WTC11 (cell line): ENCODE data around the gene NKX2-3. TPM values are rescaled to one million over a fixed set of nuclear protein-coding genes. Genes with fewer than 3 reads are reported as not detected.

ENCODE experiments used
- ATAC-seq: fragments of 200-7000 bp; cut with Tn5 transposase; 2 replicates; pipeline ENCODE4 v1.10.0; 2021; ENCODE audit warnings: mild to moderate bottlenecking, moderate library complexity
- CTCF ChIA-PET: fragments of 300-600 bp; sonication (Branson Sonifier 250); formaldehyde crosslinking; loops from one replicate; lab custom pipeline; 2021; ENCODE audit warnings: antibody characterized with exemption; lab: Charles Lee
- POLR2A ChIA-PET: fragments of 350-600 bp; sonication (Branson Sonifier 250); formaldehyde crosslinking; loops from one replicate; lab custom pipeline; 2021; ENCODE audit warnings: antibody characterized with exemption; lab: Charles Lee
- DNase-seq: peaks from one replicate; pipeline ENCODE4 v3.0.0; 2021; ENCODE audit warnings: low spot score
- H3K27ac Mint-ChIP-seq: 2 replicates; pipeline ENCODE4 v1.8.0; 2021; ENCODE audit warnings: mixed read lengths
- H3K27me3 Mint-ChIP-seq: 2 replicates; pipeline ENCODE4 v1.8.0; 2021; ENCODE audit warnings: low read depth, mild to moderate bottlenecking, moderate library complexity, mixed read lengths
- H3K36me3 Mint-ChIP-seq: 2 replicates; pipeline ENCODE4 v1.8.0; 2021; ENCODE audit warnings: mixed read lengths
- H3K4me1 Mint-ChIP-seq: 2 replicates; pipeline ENCODE4 v1.8.0; 2022; ENCODE audit warnings: mixed read lengths
- H3K4me3 Mint-ChIP-seq: 2 replicates; pipeline ENCODE4 v1.8.0; 2021; ENCODE audit warnings: mild to moderate bottlenecking, moderate library complexity, mixed read lengths
- H3K9me3 Mint-ChIP-seq: 2 replicates; pipeline ENCODE4 v1.8.0; 2021; ENCODE audit warnings: mixed read lengths
- AR ChIP-seq: fragments of 250-450 bp; sonication (Bioruptor Pico); IDR thresholded peaks from 2 replicates; pipeline ENCODE4 v1.9.0; 2021; ENCODE audit warnings: mild to moderate bottlenecking
- ATF1 ChIP-seq: sonication (generic); formaldehyde crosslinking; IDR thresholded peaks from 2 replicates; pipeline ENCODE4 v1.8.1; 2023; ENCODE audit warnings: mild to moderate bottlenecking, moderate library complexity, missing genetic modification reagents
- CREB1 ChIP-seq: sonication (generic); formaldehyde crosslinking; IDR thresholded peaks from 2 replicates; pipeline ENCODE4 v1.8.0; 2023; ENCODE audit warnings: mild to moderate bottlenecking, missing genetic modification reagents
- E2F1 ChIP-seq: sonication (generic); formaldehyde crosslinking; IDR thresholded peaks from 2 replicates; pipeline ENCODE4 v1.8.0; 2022; ENCODE audit warnings: mild to moderate bottlenecking, missing genetic modification reagents
- FOXP4 ChIP-seq: sonication (generic); formaldehyde crosslinking; IDR thresholded peaks from 2 replicates; pipeline ENCODE4 v1.8.0; 2022; ENCODE audit warnings: mild to moderate bottlenecking, missing genetic modification reagents
- JUN ChIP-seq: sonication (generic); formaldehyde crosslinking; IDR thresholded peaks from 2 replicates; pipeline ENCODE4 v1.8.0; 2023; ENCODE audit warnings: mild to moderate bottlenecking, missing genetic modification reagents
- MAX ChIP-seq: sonication (generic); formaldehyde crosslinking; IDR thresholded peaks from 2 replicates; pipeline ENCODE4 v1.8.0; 2022; ENCODE audit warnings: mild to moderate bottlenecking, missing genetic modification reagents
- NFATC4 ChIP-seq: fragments of 250-450 bp; sonication (Bioruptor Pico); IDR thresholded peaks from 2 replicates; pipeline ENCODE4 v1.9.0; 2021; ENCODE audit warnings: mild to moderate bottlenecking
- SMAD4 ChIP-seq: sonication (generic); formaldehyde crosslinking; IDR thresholded peaks from 2 replicates; pipeline ENCODE4 v1.8.0; 2022; ENCODE audit warnings: mild to moderate bottlenecking, missing genetic modification reagents
- SOX15 ChIP-seq: fragments of 250-450 bp; sonication (Bioruptor Pico); IDR thresholded peaks from 2 replicates; pipeline ENCODE4 v1.9.0; 2021; ENCODE audit warnings: mild to moderate bottlenecking
- STAT6 ChIP-seq: sonication (generic); formaldehyde crosslinking; conservative IDR thresholded peaks from 2 replicates; pipeline ENCODE4 v1.8.1; 2023; ENCODE audit warnings: mild to moderate bottlenecking, low read depth, missing genetic modification reagents, moderate library complexity
- TEAD1 ChIP-seq: sonication (generic); formaldehyde crosslinking; IDR thresholded peaks from 2 replicates; pipeline ENCODE4 v1.8.0; 2022; ENCODE audit warnings: mild to moderate bottlenecking, missing genetic modification reagents
- USF1 ChIP-seq: sonication (generic); formaldehyde crosslinking; IDR thresholded peaks from 2 replicates; pipeline ENCODE4 v1.8.0; 2022; ENCODE audit warnings: mild to moderate bottlenecking, missing genetic modification reagents
- ZBTB21 ChIP-seq: sonication (generic); formaldehyde crosslinking; IDR thresholded peaks from 2 replicates; pipeline ENCODE4 v1.8.1; 2023; ENCODE audit warnings: mild to moderate bottlenecking, missing genetic modification reagents, borderline replicate concordance
- ZMAT4 ChIP-seq: fragments of 250-450 bp; sonication (Bioruptor Pico); IDR thresholded peaks from 2 replicates; pipeline ENCODE4 v1.9.0; 2021; ENCODE audit warnings: mild to moderate bottlenecking
- ZNF416 ChIP-seq: fragments of 250-450 bp; sonication (Bioruptor Pico); IDR thresholded peaks from 2 replicates; pipeline ENCODE4 v1.9.0; 2021; ENCODE audit warnings: mild to moderate bottlenecking, inconsistent platforms
- ZNF512 ChIP-seq: sonication (generic); formaldehyde crosslinking; IDR thresholded peaks from 2 replicates; pipeline ENCODE4 v1.8.1; 2022; ENCODE audit warnings: missing genetic modification reagents, borderline replicate concordance
- total RNA-seq: library from RNA; stranded (reverse); gene quantifications from 3 replicates; pipeline ENCODE4 v1.2.3, GENCODE V29; 2021

Gene NKX2-3
- total RNA-seq, 1 experiment from 2014 or later = not detected

GRCh38 chr10:99562631-99563030 is 29.9 kb downstream of the NKX2-3 start:
- no peak for ATAC-seq
- H3K36me3 Mint-ChIP-seq = no peaks in the 10 kb centered on the region
- ChIA-PET CTCF (interaction anchor here (6.2 kb wide), 1 partner anchor 50 kb away, joined by 78 read pairs; no protein-coding TSS in a partner anchor), POLR2A (no interaction called here)
- TF ChIP-seq E2F1 (no peak), NFATC4 (CRISPR knock-in tag) (no peak)
- no peak overlapping the region for H3K27ac Mint-ChIP-seq
- no peak for DNase-seq
- no peaks in the 10 kb centered on the region for H3K9me3 Mint-ChIP-seq
- no peak overlapping the region for H3K4me3 Mint-ChIP-seq
- H3K4me1 Mint-ChIP-seq = peaks cover 5% of the 10 kb centered on the region
- H3K27me3 Mint-ChIP-seq = no peaks in the 10 kb centered on the region

- ChIA-PET POLR2A (no interaction called here), CTCF (interaction anchor here (1.6 kb wide), 1 partner anchor 48 kb away, joined by 8 read pairs; no protein-coding TSS in a partner anchor)
- Mint-ChIP-seq H3K4me3 (no peak overlapping the region), H3K4me1 (peaks cover 15% of the 10 kb centered on the region), H3K27ac (no peak overlapping the region), H3K27me3 (no peaks in the 10 kb centered on the region; the same call in 1 of the 2 replicates), H3K36me3 (no peaks in the 10 kb centered on the region), H3K9me3 (no peaks in the 10 kb centered on the region)
- no peak for DNase-seq
- no peak for TF ChIP-seq SOX15 (CRISPR knock-in tag)
- TF ChIP-seq ZBTB21 (CRISPR knock-in tag) = no peak
- TF ChIP-seq FOXP4 (CRISPR knock-in tag) = no peak
- TF ChIP-seq JUN (CRISPR knock-in tag) = no peak
- TF ChIP-seq ZNF512 = no peak
- TF ChIP-seq AR (CRISPR knock-in tag) = no peak
- TF ChIP-seq MAX (CRISPR knock-in tag) = no peak
- TF ChIP-seq ZNF416 (CRISPR knock-in tag) = no peak
- no peak for TF ChIP-seq TEAD1 (CRISPR knock-in tag)
- TF ChIP-seq ATF1 (CRISPR knock-in tag) = no peak
- TF ChIP-seq ZMAT4 (CRISPR knock-in tag) = no peak
- TF ChIP-seq USF1 (CRISPR knock-in tag) = no peak
- no peak for TF ChIP-seq STAT6 (CRISPR knock-in tag)
- no peak for TF ChIP-seq SMAD4 (CRISPR knock-in tag)
- no peak for TF ChIP-seq CREB1
- no peak for ATAC-seq
These were observed 31.6 kb downstream of the NKX2-3 start for GRCh38 chr10:99564361-99564760.
